Fibroblast of skin of left quadriceps (primary cell): Measurements from ENCODE around the gene KCNK2.

ENCODE experiments used
- DNase-seq, 2 experiments: peaks; one replicate each; pipeline ENCODE4 v3.0.0-alpha.2; 2013; ENCODE audit warnings: low read depth in 2 of 2

KCNK2 gene

GRCh38 chr1:215252164-215252563 lies 169.6 kb downstream of the KCNK2 start:
- no peak for DNase-seq

GRCh38 chr1:215256936-215257679 lies 174.6 kb downstream of the KCNK2 start:
- DNase-seq: no peak

GRCh38 chr1:215260711-215261110 lies 178.2 kb downstream of the KCNK2 start:
- DNase-seq: no peak

GRCh38 chr1:215262106-215262505 lies 179.6 kb downstream of the KCNK2 start:
- no peak for DNase-seq

- DNase-seq: no peak
Measured at GRCh38 chr1:215263636-215264035, 181.1 kb downstream of the KCNK2 start.

- DNase-seq: no peak
Measured at GRCh38 chr1:215264649-215265048, 182.1 kb downstream of the KCNK2 start.

GRCh38 chr1:215267495-215267894 lies 185.0 kb downstream of the KCNK2 start:
- DNase-seq: no peak

GRCh38 chr1:215269955-215270354 lies 187.4 kb downstream of the KCNK2 start:
- DNase-seq: no peak

- DNase-seq: peak; percentile 91 to 93
Measured at GRCh38 chr1:215273838-215274516, 191.4 kb downstream of the KCNK2 start.

GRCh38 chr1:215276582-215276981 lies 194.0 kb downstream of the KCNK2 start:
- DNase-seq: no peak

- no peak for DNase-seq
Measured at GRCh38 chr1:215277532-215277931, 195.0 kb downstream of the KCNK2 start.

GRCh38 chr1:215279682-215280081 lies 197.1 kb downstream of the KCNK2 start:
- DNase-seq: no peak

GRCh38 chr1:215282557-215282956 lies 200.0 kb downstream of the KCNK2 start:
- no peak for DNase-seq

GRCh38 chr1:215285013-215285800 lies 202.7 kb downstream of the KCNK2 start:
- no peak for DNase-seq
